GM10847 (cell line): ENCODE results near the gene HYAL4.

Experiments used
- POLR2A ChIP-seq: IDR thresholded peaks from 2 replicates; pipeline ENCODE4 v1.6.1; 2011; ENCODE audit not compliant: insufficient read length; ENCODE audit errors: extremely low read depth

Gene HYAL4

GRCh38 chr7:123844712-123845219 lies at the start of gene HYAL4:
TSS of gene HYAL4 (plus strand) at chr7:123845169. CDS start at chr7:123868274, 23,105 bp downstream.
- TF ChIP-seq POLR2A: no peak

GRCh38 chr7:123795917-123796316 lies 49.1 kb upstream of the HYAL4 start:
- no peak for TF ChIP-seq POLR2A

DNA sequence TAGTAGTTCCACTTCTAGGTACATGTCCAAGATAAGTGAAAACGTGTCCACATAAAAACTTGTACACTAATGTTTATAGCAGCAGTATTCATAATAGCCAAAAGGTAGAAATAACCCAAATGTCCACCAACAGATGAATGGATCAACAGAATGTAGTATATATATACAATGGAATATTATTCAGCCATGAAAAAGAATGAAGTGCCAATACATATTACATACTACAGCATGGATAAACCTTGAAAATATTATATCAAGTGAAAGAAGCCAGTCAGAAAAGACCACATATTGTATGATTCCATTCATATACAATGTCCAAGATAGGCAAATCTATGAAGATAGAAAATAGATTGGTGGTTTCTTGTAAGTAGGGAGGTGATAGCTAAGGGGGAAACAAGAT lies 48.4 kb upstream of the HYAL4 start:
- no peak for TF ChIP-seq POLR2A

GRCh38 chr7:123797673-123798531 lies 47.1 kb upstream of the HYAL4 start:
- no peak for TF ChIP-seq POLR2A

GRCh38 chr7:123798532-123799188 lies 46.3 kb upstream of the HYAL4 start:
- TF ChIP-seq POLR2A: no peak

GRCh38 chr7:123802249-123802648 lies 42.7 kb upstream of the HYAL4 start:
- no peak for TF ChIP-seq POLR2A

DNA sequence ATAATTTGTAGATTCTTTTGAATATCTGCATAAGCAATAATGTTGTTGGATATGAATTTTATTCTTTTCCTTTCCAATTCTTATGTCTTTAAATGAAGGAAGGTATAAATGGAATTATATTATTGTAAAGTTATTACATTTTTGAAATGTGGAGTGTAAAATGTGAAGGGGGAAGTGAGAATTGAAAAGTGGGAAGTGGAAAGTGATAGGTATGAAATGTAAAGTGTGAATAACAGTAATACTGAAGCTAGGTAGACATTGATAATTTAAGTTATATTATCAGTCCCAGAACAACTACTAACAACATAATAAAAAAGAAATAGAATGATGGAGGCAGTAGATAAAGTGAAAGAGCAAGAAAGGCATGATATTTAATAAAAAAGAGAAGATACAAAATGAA lies 39.7 kb upstream of the HYAL4 start:
- TF ChIP-seq POLR2A: no peak

DNA sequence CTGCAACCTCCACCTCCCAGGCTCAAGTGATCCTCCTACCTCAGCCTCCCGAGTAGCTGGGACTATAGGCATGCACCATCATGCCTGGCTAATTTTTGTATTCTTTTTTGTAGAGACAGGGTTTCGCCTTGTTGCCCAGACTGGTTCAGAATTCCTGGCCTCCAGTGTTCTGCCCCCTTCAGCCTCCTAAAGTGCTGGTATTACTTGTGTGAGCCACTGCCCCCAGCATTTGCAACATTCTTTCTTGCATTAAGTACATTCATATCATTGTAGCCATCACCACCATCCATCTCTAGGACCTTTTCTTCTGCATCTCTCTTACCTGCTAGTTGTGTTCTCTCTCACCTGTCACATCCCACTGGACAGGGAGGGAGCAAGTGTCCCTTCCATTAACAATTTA lies 35.5 kb upstream of the HYAL4 start:
- no peak for TF ChIP-seq POLR2A

DNA sequence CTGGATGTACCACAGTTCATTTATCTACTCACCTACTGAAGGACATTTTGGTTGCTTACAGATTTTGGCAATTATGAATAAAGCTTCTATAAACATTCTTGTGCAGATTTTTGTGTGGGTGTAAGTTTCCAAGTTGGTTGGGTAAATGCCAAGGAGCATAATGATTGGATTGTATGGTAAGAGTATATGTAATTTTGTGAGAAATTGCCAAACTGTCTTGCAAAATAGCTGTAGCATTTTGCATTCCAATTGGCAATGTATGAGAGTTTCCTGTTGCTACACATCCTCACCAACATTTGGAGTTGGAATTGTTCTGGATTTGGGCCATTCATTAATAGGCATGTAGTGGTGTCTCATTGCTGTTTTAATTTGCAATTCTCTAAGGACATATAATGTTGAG lies 33.9 kb upstream of the HYAL4 start:
- no peak for TF ChIP-seq POLR2A

- TF ChIP-seq POLR2A: no peak
These were observed 28.1 kb upstream of the HYAL4 start for GRCh38 chr7:123816916-123817315.

DNA sequence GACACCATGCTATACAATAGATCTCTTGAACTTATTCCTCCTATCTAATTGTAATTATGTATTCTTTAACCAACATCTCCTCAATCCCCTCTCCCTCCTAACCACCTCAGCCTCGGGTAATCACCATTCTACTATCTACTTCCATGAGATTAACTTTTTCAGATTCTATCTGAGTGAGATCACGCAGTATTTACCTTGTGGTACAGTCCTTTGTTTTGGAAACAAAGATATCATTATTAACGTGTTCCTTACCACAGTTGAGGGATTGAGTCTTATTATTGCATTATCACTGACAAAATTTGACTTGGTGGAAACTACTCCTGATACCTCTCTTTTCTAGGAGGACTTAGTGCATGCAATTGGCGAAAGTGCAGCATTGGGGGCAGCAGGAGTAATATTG lies 26.0 kb upstream of the HYAL4 start:
- TF ChIP-seq POLR2A: no peak

DNA sequence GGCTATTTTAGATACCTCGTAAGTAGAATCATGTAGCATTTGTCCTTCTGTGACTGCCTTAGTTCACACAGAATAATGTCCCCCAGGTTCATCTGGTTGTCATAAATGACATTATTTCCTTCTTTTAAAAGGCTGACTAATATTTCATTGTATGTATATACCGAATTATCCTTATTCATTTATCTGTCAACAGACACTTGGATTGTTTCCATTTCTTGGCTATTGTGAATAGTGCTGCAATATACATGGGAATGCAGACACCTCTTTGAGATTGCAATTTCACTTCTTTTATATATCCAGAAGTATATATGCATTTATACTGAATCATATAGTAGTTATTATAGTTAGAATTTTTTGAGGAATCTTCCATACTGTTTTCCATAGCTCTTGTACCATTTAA lies 24.1 kb upstream of the HYAL4 start:
- TF ChIP-seq POLR2A: no peak

GRCh38 chr7:123821320-123821719 lies 23.6 kb upstream of the HYAL4 start:
- TF ChIP-seq POLR2A: no peak

GRCh38 chr7:123823898-123824753 lies 20.8 kb upstream of the HYAL4 start:
- no peak for TF ChIP-seq POLR2A

- TF ChIP-seq POLR2A: no peak
These were observed 20.3 kb upstream of the HYAL4 start for GRCh38 chr7:123824754-123825067.
